Immature natural killer cell (primary cell): ENCODE results near the gene THSD4. TPM values are rescaled to one million over a fixed set of nuclear protein-coding genes. Genes with fewer than 3 reads are reported as not detected.

Experiments
- DNase-seq, 3 donors: peaks; one replicate each; pipeline ENCODE4 v3.0.0; 2022; ENCODE audit warnings: mixed read lengths in 1 of 3
- H3K27ac Mint-ChIP-seq, 6 donors: one replicate each; pipeline ENCODE4 v1.8.0; 2020; ENCODE audit warnings: mixed read lengths in 6 of 6, mild to moderate bottlenecking in 5 of 6, inconsistent platforms in 4 of 6, moderate library complexity in 3 of 6
- H3K27me3 Mint-ChIP-seq, 3 donors: one replicate each; pipeline ENCODE4 v1.8.0; 2020 to 2021; ENCODE audit warnings: low read depth in 3 of 3, mild to moderate bottlenecking in 3 of 3, mixed read lengths in 3 of 3, moderate library complexity in 3 of 3, inconsistent platforms in 1 of 3
- H3K36me3 Mint-ChIP-seq, 3 donors: one replicate each; pipeline ENCODE4 v1.8.0; 2020; ENCODE audit warnings: mixed read lengths in 3 of 3, inconsistent platforms in 2 of 3, mild to moderate bottlenecking in 2 of 3
- H3K4me1 Mint-ChIP-seq, 2 donors: one replicate each; pipeline ENCODE4 v1.8.0; 2020; ENCODE audit warnings: inconsistent platforms in 2 of 2, mild to moderate bottlenecking in 2 of 2, mixed read lengths in 2 of 2, moderate library complexity in 1 of 2
- H3K4me3 Mint-ChIP-seq, 5 donors: one replicate each; pipeline ENCODE4 v1.8.0; 2020; ENCODE audit warnings: mild to moderate bottlenecking in 5 of 5, mixed read lengths in 5 of 5, inconsistent platforms in 3 of 5, moderate library complexity in 3 of 5
- H3K9me3 Mint-ChIP-seq, 6 donors: one replicate each; pipeline ENCODE4 v1.8.0; 2020; ENCODE audit warnings: mild to moderate bottlenecking in 6 of 6, mixed read lengths in 6 of 6, inconsistent platforms in 4 of 6, moderate library complexity in 3 of 6
- polyA plus RNA-seq, 3 donors: library from polyadenylated mRNA; unstranded; fragments of 300-500 nt; fragmentation: Illumina TruSeq; gene quantifications; one replicate each; pipeline ENCODE4 v1.2.3, GENCODE V29; 2021

THSD4 gene
- polyA plus RNA-seq, 3 donors from 2014 or later, result not detected

DNA sequence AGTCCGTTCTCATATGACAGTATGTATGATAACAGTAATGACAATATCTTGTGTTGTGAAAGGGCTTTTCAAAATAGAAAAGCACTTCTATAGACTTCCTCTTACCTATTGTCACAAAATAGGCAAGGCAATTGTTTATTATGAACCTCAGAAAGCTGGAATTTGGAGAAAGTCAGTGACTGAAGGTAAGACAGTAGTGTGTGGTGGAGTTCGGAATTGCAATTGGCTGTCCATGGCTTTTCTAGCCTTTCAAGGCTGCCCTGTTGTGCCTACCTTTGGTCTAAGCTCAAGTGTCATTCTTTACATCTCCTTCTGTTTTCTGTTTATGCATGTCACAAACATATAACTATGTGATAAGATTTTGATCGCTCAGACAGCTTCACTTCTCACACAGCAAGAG, 475.8 kb downstream of the THSD4 start:
- Mint-ChIP-seq H3K9me3 (peaks cover 0 to 5% (median 3%) of the 10 kb centered on the region in 6 donors), H3K36me3 (no peaks in the 10 kb centered on the region), H3K27me3 (peaks cover 0 to 13% (median 5%) of the 10 kb centered on the region in 3 donors), H3K4me1 (no peaks in the 10 kb centered on the region), H3K4me3 (no peak overlapping the region), H3K27ac (no peak overlapping the region)
- DNase-seq, result no peak

DNA sequence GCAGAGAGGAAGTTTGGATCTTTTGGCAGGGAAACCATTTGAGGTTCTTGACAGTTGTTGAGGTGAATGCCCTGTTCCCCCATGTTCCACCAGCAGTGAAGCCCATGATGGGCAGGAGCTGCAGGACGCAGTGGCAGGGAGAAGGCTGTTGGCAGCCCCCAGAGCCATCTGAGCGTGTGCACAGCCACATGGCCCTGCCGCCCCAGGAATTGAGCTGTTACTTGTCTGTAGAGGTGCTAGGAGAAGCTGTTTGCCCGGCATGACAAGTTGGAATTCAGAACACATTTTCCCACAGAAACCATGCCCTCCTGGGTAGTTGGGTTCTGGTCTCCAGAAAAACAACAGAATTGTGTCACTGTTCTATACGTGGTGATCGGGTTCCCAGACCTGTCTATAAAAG, 476.9 kb downstream of the THSD4 start:
- H3K9me3 Mint-ChIP-seq, result peaks cover 0 to 2% (median 0%) of the 10 kb centered on the region in 6 donors
- no peak overlapping the region for H3K27ac Mint-ChIP-seq
- H3K4me1 Mint-ChIP-seq, result no peaks in the 10 kb centered on the region
- peaks cover 0 to 13% (median 5%) of the 10 kb centered on the region in 3 donors for H3K27me3 Mint-ChIP-seq
- H3K36me3 Mint-ChIP-seq, result no peaks in the 10 kb centered on the region
- no peak overlapping the region for H3K4me3 Mint-ChIP-seq
- DNase-seq, result no peak

DNA sequence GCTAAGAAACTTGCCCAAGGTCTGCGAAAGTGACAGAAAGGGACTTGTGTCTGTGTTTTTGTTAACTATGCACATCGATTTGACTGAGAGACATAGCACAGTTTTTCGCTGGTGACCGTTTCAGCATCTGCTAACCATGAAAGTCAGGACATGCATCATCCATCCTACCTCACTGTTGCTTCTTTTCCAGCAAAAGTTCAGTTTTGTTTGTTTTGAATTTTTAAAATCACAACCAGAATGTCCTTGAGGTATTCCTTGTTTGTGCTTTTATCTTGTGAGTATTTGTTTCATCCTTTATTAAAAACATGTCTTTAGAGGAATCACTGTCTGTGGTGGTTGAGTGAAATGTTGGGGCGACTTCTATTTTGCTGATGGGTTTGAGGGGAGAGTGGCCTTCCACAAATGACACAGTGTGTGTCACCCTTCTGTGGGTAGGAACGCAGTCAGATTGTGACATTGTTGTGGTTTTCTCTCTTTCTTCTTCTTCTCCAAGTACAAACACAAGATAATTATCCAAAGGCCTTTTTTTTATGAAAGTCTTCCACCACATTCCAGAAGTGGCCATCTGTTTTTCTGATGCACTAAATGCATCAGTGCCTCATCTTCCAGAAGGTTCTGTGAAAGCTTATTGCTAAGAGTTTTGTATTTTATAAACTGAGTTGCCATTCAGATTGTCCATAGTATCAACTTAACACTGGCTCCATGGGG, 480.7 kb downstream of the THSD4 start:
- no peak overlapping the region for H3K4me3 Mint-ChIP-seq
- H3K27me3 Mint-ChIP-seq, result peaks cover 2 to 3% (median 2%) of the 10 kb centered on the region in 3 donors
- H3K27ac Mint-ChIP-seq, result no peak overlapping the region
- no peak for DNase-seq
- H3K4me1 Mint-ChIP-seq, result no peaks in the 10 kb centered on the region
- peaks cover 0 to 2% (median 0%) of the 10 kb centered on the region in 6 donors for H3K9me3 Mint-ChIP-seq
- no peaks in the 10 kb centered on the region for H3K36me3 Mint-ChIP-seq

DNA sequence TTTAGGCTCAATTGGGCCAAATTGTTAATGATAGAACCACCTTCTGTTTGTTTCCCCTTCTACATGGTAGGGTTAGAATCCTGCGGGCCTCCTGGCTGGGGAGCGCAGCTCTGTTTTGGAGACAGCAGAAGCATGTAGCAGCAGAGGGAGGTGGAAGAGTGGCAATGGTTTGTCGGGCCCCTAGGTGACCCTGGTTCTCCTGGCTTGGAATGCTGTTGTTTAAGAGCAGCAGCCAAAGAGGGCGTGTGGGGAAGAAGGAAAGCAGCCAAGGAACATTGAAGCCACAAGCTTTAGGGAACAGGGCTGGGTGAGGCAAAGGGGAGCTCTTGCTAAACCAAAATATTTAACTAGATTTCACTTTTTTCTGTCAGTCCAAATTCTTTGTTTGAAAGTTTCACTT, 481.4 kb downstream of the THSD4 start:
- Mint-ChIP-seq H3K27ac (no peak overlapping the region), H3K36me3 (no peaks in the 10 kb centered on the region), H3K27me3 (peaks cover 0 to 3% (median 3%) of the 10 kb centered on the region in 3 donors), H3K4me1 (no peaks in the 10 kb centered on the region), H3K9me3 (peaks cover 0 to 2% (median 0%) of the 10 kb centered on the region in 6 donors), H3K4me3 (no peak overlapping the region)
- DNase-seq, result no peak

DNA sequence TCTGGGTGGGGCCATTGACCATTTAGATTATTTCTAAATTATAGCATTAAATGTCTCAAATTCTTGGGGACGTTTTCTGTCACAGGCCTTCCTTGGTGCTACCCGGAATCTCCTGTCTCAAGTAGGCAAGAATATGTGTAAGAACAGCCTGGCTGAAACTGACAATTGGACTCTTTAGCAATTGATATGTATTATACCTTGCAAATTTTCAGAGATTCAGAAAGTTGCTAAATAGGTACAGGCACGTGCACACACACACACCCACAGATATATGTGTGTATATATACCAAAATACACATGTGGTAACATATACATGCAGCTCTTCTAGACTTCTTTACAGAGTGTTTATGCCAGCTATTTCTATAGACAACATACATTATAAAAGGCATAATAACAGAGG, 481.9 kb downstream of the THSD4 start:
- DNase-seq, result no peak
- H3K36me3 Mint-ChIP-seq, result no peaks in the 10 kb centered on the region
- peaks cover 0 to 6% (median 3%) of the 10 kb centered on the region in 3 donors for H3K27me3 Mint-ChIP-seq
- no peak overlapping the region for H3K4me3 Mint-ChIP-seq
- no peaks in the 10 kb centered on the region for H3K4me1 Mint-ChIP-seq
- no peak overlapping the region for H3K27ac Mint-ChIP-seq
- H3K9me3 Mint-ChIP-seq, result peaks cover 0 to 2% (median 0%) of the 10 kb centered on the region in 6 donors

DNA sequence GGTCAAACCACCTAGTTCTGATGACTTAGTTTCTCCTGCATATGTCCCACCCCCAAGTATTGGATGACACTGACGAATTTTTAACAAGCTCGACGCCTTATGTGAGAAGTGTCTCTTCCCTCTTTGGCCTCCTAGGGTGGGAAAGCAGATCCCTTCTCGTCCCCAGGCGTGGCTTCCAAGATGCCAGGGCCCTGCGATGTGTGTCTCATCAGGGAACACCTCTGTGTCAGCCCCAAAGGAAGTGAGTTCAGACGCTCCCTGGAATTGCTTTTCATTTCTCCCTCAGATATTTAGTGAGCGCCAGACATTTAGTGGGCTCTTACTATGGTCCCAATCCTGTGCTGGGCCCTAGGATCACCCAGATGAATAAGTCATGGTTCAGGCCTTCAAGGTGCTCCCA, 482.4 kb downstream of the THSD4 start:
- Mint-ChIP-seq H3K36me3 (no peaks in the 10 kb centered on the region), H3K27ac (no peak overlapping the region), H3K4me1 (no peaks in the 10 kb centered on the region), H3K4me3 (no peak overlapping the region), H3K9me3 (peaks cover 0 to 2% (median 0%) of the 10 kb centered on the region in 6 donors), H3K27me3 (peaks cover 0 to 6% (median 3%) of the 10 kb centered on the region in 3 donors)
- no peak for DNase-seq

DNA sequence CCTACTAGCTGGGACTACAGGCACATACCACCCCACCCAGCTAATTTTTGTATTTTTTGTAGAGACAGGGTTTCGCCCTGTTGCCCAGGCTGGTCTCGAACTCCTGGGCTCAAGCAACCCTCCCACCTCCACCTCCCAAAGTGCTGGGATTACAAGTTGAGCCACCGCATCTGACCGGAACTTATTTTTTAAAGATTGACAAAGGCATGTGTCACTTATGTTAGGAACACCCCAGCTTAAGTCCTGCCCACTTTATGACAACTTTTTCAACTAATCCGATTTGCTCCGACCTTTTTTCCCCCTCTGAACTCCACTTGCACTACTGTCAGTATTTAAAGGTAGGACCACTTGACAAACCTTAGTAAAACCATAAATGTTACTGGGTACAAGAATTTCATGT, 483.5 kb downstream of the THSD4 start:
- DNase-seq, result no peak
- H3K9me3 Mint-ChIP-seq, result peaks cover 0 to 2% (median 0%) of the 10 kb centered on the region in 6 donors
- H3K4me1 Mint-ChIP-seq, result no peaks in the 10 kb centered on the region
- no peak overlapping the region for H3K27ac Mint-ChIP-seq
- H3K36me3 Mint-ChIP-seq, result no peaks in the 10 kb centered on the region
- peaks cover 0 to 6% (median 3%) of the 10 kb centered on the region in 3 donors for H3K27me3 Mint-ChIP-seq
- H3K4me3 Mint-ChIP-seq, result no peak overlapping the region

DNA sequence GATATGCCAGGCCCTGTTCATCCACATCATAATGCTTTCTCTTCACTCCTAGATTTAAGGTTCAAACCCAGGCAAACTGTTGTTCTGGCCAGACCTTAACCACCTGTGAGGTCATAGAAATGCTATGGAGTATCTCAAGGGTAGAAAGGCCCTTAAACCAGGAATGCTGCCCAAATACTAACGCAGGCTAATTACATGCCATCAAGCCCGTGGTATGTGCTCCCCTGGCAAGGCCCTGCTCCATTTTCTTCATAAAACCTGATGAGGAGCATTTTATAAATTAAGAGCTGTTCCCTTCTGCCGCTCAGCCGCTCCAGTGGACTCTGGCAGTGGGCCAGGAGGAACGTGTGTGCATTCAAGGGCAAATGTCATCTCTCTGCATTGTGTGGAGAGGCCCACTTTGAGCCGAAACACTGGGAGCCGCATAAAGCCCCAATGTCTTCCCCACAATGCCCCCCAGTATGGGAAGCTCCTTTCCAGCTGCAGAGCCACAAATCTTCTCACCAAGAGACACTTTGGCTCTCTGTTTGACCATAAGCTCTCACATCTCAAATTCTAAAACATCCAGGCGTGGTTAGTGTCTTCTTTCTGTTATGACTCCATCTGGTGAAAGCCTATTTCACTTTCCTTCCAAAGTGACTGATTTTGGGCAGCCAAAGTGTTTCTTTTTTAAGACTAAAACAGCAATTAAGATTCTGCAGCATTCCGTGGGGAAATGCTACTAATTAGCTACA, 484.3 kb downstream of the THSD4 start:
- H3K4me1 Mint-ChIP-seq, result no peaks in the 10 kb centered on the region
- H3K27ac Mint-ChIP-seq, result no peak overlapping the region
- H3K9me3 Mint-ChIP-seq, result peaks cover 0 to 5% (median 0%) of the 10 kb centered on the region in 6 donors
- H3K36me3 Mint-ChIP-seq, result no peaks in the 10 kb centered on the region
- H3K27me3 Mint-ChIP-seq, result peaks cover 0 to 6% (median 3%) of the 10 kb centered on the region in 3 donors
- no peak for DNase-seq
- no peak overlapping the region for H3K4me3 Mint-ChIP-seq

DNA sequence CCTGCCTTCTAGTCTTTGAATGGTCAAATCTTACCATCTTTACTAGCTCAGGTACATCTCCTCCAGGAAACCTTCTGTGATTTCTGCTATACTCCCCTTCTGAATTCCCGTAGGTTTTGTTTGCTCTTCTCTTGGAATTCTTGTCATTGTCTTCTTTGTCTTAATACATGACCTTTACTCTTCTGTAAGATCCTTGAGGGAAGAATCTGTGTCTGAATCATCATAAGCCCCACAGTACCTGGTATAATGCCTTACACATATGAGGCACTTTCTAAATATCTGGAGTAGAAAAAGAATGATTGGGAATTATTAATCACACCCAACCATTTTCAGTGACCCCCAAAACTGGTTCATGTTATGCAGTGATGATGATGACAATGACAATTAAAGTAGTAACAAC, 485.0 kb downstream of the THSD4 start:
- H3K9me3 Mint-ChIP-seq, result peaks cover 0 to 3% (median 0%) of the 10 kb centered on the region in 6 donors
- H3K27me3 Mint-ChIP-seq, result peaks cover under 1 to 6% (median 3%) of the 10 kb centered on the region in 3 donors
- H3K36me3 Mint-ChIP-seq, result no peaks in the 10 kb centered on the region
- H3K4me1 Mint-ChIP-seq, result no peaks in the 10 kb centered on the region
- H3K4me3 Mint-ChIP-seq, result no peak overlapping the region
- no peak overlapping the region for H3K27ac Mint-ChIP-seq
- no peak for DNase-seq

DNA sequence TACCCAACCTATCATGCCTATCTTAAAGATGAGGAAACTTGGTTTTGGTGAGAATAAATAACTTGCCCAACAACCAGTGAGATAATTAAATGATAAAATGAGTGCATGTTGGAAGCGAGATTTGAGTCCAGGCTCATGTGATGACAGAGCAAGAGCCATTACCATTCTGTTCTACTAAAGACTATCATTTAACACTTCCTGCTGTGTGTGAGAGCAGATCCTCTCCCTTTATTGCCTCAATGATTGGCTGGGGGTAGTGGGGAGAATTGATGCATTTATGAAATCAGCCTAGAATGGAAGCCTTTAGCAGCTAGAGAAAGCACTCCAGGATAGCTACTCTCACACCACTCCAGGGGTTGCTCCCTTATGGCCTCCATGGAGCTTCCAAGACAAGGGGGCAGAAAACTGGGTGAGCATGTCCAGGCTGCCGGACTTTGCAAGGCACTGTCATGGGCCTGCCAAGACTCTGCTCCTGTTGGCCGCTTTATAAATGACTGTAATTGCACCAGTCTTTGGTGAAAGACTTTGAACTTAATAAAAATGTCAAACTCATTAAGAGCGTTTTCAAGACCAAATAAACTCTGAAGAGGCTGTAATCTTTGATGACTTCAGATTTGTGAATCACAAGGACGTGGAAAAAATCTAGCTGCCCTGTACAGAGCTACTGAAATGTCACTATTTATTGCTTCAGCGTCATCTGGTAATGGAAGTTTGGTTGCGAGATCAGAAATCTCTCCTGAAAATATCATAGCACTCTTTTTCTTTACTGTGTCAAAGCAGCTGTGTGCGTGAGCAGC, 486.0 kb downstream of the THSD4 start:
- Mint-ChIP-seq H3K36me3 (no peaks in the 10 kb centered on the region), H3K4me3 (no peak overlapping the region), H3K27ac (no peak overlapping the region)

DNA sequence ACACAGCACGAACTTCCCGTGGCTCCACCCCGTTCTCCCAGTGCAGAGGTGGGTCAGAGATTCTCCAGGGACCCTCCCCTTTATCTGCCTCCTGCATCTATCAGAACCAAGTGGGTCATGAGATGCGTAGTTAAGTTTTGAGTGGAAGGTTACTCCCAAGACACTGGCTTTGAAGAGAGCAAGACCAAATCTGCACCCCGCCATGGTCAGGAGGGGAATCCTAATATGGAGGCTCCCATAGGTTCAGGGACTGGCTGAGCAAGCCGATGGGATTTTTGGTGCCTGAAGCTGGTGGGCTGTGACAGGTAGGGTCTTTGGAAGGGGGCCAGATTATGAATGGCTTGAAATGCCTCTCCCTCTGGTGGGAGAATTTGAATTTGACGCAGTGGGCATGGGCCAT, 488.1 kb downstream of the THSD4 start:
- Mint-ChIP-seq H3K9me3 (peaks cover 0 to 3% (median 0%) of the 10 kb centered on the region in 6 donors), H3K4me3 (no peak overlapping the region), H3K4me1 (no peaks in the 10 kb centered on the region), H3K27ac (no peak overlapping the region), H3K27me3 (peaks cover 6 to 10% (median 6%) of the 10 kb centered on the region in 3 donors), H3K36me3 (no peaks in the 10 kb centered on the region)
- DNase-seq, result no peak

More for the DNA sequence above, 486.0 kb downstream of the THSD4 start:
- H3K9me3 Mint-ChIP-seq, result peaks cover 0 to 3% (median 0%) of the 10 kb centered on the region in 6 donors
- peaks cover 2 to 8% (median 6%) of the 10 kb centered on the region in 3 donors for H3K27me3 Mint-ChIP-seq
- no peaks in the 10 kb centered on the region for H3K4me1 Mint-ChIP-seq
- DNase-seq, result no peak

DNA sequence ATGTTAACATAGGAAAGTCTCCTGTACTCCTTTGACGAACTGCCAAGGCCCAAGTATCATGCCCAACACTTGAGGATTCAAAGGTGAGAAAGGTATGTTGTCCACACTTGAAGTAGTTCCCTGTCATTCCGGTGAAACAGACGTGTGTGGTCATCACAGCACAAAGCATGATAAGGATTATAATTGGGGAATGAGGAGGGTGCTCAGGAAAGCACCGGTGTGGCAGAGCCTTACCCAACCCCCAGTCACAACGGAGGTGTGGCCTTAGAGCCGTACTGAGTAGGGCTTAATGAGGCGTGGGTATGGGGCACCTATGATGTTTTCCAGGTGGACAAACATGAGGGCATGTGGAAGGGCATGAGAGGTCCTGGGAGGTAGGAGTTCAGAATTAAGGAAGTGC, 492.1 kb downstream of the THSD4 start:
- no peak overlapping the region for H3K27ac Mint-ChIP-seq
- peaks cover 2 to 15% (median 9%) of the 10 kb centered on the region in 3 donors for H3K27me3 Mint-ChIP-seq
- DNase-seq, result no peak
- no peak overlapping the region for H3K4me3 Mint-ChIP-seq
- no peaks in the 10 kb centered on the region for H3K4me1 Mint-ChIP-seq
- peaks cover 0 to 3% (median 0%) of the 10 kb centered on the region in 6 donors for H3K9me3 Mint-ChIP-seq
- no peaks in the 10 kb centered on the region for H3K36me3 Mint-ChIP-seq

DNA sequence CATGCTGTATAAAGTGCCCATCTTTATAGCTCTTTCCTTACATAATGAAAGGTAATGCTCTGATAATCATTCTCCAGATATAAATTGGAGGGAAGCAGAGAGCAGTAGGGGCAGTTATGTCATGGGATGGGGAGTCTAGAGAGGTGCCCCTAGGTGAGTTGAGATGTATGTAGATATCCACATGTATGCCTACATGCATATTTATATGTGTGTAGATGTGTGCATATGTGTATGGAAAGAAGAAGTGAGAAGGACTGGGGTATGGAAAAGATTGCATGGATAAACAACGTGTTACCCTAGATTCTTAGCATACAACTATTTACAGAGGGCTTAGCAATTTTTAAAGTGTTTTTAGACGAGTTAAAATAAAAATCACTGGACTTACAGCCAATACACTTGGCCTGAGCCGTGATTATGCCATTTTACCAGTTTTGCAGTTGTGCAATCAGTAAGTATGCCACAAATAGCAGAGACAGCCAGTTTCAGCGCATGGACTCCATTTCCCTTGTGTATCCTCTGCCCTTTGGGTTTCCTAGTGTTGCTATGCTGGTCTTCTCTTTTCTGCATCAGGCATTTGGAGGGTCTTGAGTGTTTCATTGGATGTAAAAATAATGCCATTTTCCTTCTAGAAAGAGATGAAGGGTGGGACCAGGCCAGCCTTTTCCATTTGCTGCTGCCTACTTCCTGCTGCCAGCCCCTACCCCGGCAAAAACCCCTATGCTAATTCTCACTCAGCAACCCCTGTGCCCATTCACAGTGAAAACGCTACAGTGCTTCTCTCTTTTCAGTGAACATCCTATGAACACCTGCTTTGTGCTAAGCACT, 495.7 kb downstream of the THSD4 start:
- Mint-ChIP-seq H3K27me3 (peaks cover 0 to 16% (median 8%) of the 10 kb centered on the region in 3 donors), H3K36me3 (no peaks in the 10 kb centered on the region), H3K27ac (no peak overlapping the region), H3K4me1 (no peaks in the 10 kb centered on the region), H3K9me3 (no peaks in the 10 kb centered on the region), H3K4me3 (no peak overlapping the region)
- DNase-seq, result no peak
